Hematopoietic multipotent progenitor cell (in vitro differentiated cells): ENCODE measurements around the gene GCAT. TPM values are rescaled to one million over a fixed set of nuclear protein-coding genes. Genes with fewer than 3 reads are reported as not detected.
"Not testable (repeated sequence)": the region's sequence is repeated elsewhere in the genome, so short reads cannot be mapped to it uniquely, and the experiment has no call there.

Experiments used
- DNase-seq, 3 donors: peaks; one replicate each; pipeline ENCODE4 v3.0.0-alpha.2; 2011 to 2015; ENCODE audit warnings: low read depth in 2 of 3, low spot score in 2 of 3
- total RNA-seq: library from RNA; depleted of rRNA; stranded (reverse); fragments of >200 nt; gene quantifications from one replicate; pipeline ENCODE4 v1.2.3, GENCODE V29; 2012

The GCAT gene
- total RNA-seq, 1 donor, result 29.9 TPM

GRCh38 chr22:37781434-37782059 is 26.2 kb upstream of the GCAT start:
- no peak for DNase-seq

- no peak for DNase-seq
These were observed 25.2 kb upstream of the GCAT start for GRCh38 chr22:37782340-37783168.

- DNase-seq, result no peak
These were observed 22.8 kb upstream of the GCAT start for GRCh38 chr22:37784829-37785495.

- no peak for DNase-seq
These were observed 17.5 kb upstream of the GCAT start for GRCh38 chr22:37790234-37790633.

GRCh38 chr22:37792494-37792893 is 15.2 kb upstream of the GCAT start:
- DNase-seq, result no peak

GRCh38 chr22:37794376-37794775 is 13.4 kb upstream of the GCAT start:
- no peak for DNase-seq

GRCh38 chr22:37796079-37796478 is 11.7 kb upstream of the GCAT start:
- DNase-seq, result no peak

- not testable (repeated sequence) for DNase-seq
These were observed 10.5 kb upstream of the GCAT start for GRCh38 chr22:37797259-37797658.

- no peak for DNase-seq
These were observed 9.7 kb upstream of the GCAT start for GRCh38 chr22:37797874-37798500.

- not testable (repeated sequence) for DNase-seq
These were observed 7.8 kb upstream of the GCAT start for GRCh38 chr22:37799979-37800378.

GRCh38 chr22:37801946-37802309 is 5.8 kb upstream of the GCAT start:
- peak in 2 of 3 donors; percentile 51 to 59 for DNase-seq

- peak in 2 of 3 donors; percentile 55 to 62 for DNase-seq
These were observed 5.2 kb upstream of the GCAT start for GRCh38 chr22:37802310-37803194.

- peak in 2 of 3 donors; percentile 50 to 63 for DNase-seq
These were observed 4.5 kb upstream of the GCAT start for GRCh38 chr22:37803195-37803638.

- no peak for DNase-seq
These were observed 3.9 kb upstream of the GCAT start for GRCh38 chr22:37803639-37804351.

GRCh38 chr22:37804352-37804880 is 3.3 kb upstream of the GCAT start:
- DNase-seq, result no peak

- peak in 2 of 3 donors; percentile 74 to 84 for DNase-seq
These were observed 2.6 kb upstream of the GCAT start for GRCh38 chr22:37804881-37805809.

- DNase-seq, result no peak
These were observed 1.9 kb upstream of the GCAT start for GRCh38 chr22:37805810-37806277.
